ENCODE measurements around the gene BRPF1.
A peak's percentile ranks its signal among the peaks of the same experiment; 100 is the strongest.
"Not testable (repeated sequence)": the region's sequence is repeated elsewhere in the genome, so short reads cannot be mapped to it uniquely, and the experiment has no call there.

Gene BRPF1

DNA sequence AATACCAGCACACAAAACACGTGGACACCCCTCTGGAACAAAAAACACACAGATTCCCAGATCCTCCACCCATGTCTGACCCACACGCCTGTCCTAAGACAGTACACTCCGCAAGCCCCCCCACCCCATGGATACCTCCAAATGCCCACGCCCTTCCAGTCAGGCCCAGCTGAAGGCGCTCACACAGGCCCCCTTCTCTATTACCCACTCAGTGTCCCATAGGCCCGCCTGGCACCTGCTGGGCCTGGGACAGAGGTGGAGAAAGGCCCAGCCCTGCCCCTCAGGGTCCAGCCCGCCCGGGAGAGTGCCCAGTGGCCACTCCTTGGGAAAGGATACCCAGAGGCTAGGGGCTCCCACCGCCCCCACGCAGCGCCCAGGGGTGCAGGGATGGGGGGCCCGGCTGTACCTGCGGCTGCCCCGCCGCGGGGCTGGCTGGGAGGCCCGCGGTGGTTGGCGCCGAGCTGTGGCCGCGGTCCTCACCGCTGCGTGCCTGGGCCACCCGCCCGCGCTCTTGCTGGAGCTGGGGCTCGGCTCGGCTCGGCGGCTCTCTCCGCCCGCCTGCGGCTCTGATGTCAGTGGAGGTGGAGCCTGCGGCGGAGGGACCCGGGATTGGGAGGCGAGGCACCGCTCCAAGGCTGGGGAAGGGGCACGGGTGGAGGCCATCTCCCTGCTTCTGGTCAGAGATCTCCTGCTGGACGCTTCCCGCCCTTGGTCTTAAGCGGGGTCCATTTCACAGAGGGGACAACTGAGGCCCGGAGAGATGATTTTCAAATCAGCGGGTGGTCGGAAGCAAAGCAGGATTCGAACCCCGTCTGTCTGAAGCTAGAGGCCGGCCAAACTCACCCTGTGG is 38.1 kb downstream of the BRPF1 start, which contains the start of gene CAMK1:
CAMK1 (minus strand) TSS at position 522 of the 850 bp plus-strand sequence. CDS start 2,198 bp downstream, outside the sequence.
- Histone ChIP-seq H3K9ac (ENCODE audit: low read depth, low read length) (no peak within 1 kb of the TSS; the same call in 1 of the 2 replicates), H3K27me3 (ENCODE audit: control insufficient read depth, insufficient read depth, low read length) (peaks cover 21% of the 10 kb centered on the region), H3K9me3 (ENCODE audit: control insufficient read depth, insufficient read depth, low read length) (no peaks in the 10 kb centered on the region), H3K27ac (ENCODE audit: low read depth, low read length) (peak within 1 kb of the TSS; percentile 11), H3K4me3 (ENCODE audit: low read depth, low read length) (peak within 1 kb of the TSS; percentile 58), H3K36me3 (ENCODE audit: control insufficient read depth, insufficient read depth, low read length) (no peaks in the 10 kb centered on the region), H3K4me1 (ENCODE audit: control insufficient read depth, insufficient read depth, low read length) (peaks cover 9% of the 10 kb centered on the region)

DNA sequence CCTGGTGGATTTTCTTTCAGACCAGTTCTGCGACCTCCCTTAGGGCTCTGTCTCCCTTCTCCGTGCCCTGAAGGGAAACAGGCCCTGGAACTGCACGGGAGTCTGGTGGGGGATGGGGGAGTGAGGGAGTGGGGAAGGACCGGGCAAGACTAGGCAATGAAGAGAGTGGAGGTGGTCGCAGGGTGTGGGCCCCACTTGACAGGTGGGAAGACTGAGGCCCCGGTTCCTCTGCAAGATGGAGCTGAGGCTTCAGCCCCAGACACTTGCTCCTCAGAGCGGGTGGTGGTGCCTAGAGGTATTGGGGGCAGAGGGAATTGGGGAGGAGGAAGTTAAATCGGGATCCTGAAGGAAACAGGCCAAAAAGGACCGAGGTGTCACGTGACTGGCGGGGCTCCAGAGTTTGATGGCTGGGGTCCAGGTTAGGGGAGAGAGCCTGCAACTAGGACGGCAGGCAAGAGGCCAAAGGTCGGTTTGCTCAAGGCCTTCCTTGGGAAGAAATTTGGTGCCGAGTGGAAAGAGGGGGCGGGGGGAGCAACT is 38.8 kb downstream of the BRPF1 start:
- Histone ChIP-seq H3K27me3 (ENCODE audit: control insufficient read depth, insufficient read depth, low read length) (peaks cover 21% of the 10 kb centered on the region), H3K36me3 (ENCODE audit: control insufficient read depth, insufficient read depth, low read length) (no peaks in the 10 kb centered on the region), H3K4me1 (ENCODE audit: control insufficient read depth, insufficient read depth, low read length) (peaks cover 9% of the 10 kb centered on the region), H3K9me3 (ENCODE audit: control insufficient read depth, insufficient read depth, low read length) (no peaks in the 10 kb centered on the region), H3K27ac (ENCODE audit: low read depth, low read length) (no peak overlapping the region), H3K9ac (ENCODE audit: low read depth, low read length) (no peak overlapping the region), H3K4me3 (ENCODE audit: low read depth, low read length) (peak overlapping the region; percentile 58)

- not testable (repeated sequence) for H3K27ac ChIP-seq (ENCODE audit: low read depth, low read length); H3K36me3 ChIP-seq (ENCODE audit: control insufficient read depth, insufficient read depth, low read length); H3K9me3 ChIP-seq (ENCODE audit: control insufficient read depth, insufficient read depth, low read length); H3K9ac ChIP-seq (ENCODE audit: low read depth, low read length); H3K4me3 ChIP-seq (ENCODE audit: low read depth, low read length); H3K4me1 ChIP-seq (ENCODE audit: control insufficient read depth, insufficient read depth, low read length)
- peaks cover 21% of the 10 kb centered on the region for H3K27me3 ChIP-seq (ENCODE audit: control insufficient read depth, insufficient read depth, low read length)
Observed at GRCh38 chr3:9771007-9771406, 39.5 kb downstream of the BRPF1 start.

- Histone ChIP-seq H3K9me3 (ENCODE audit: control insufficient read depth, insufficient read depth, low read length) (no peaks in the 10 kb centered on the region), H3K36me3 (ENCODE audit: control insufficient read depth, insufficient read depth, low read length) (peaks cover 17% of the 10 kb centered on the region; the same call in 1 of the 2 replicates), H3K27ac (ENCODE audit: low read depth, low read length) (no peak overlapping the region), H3K4me3 (ENCODE audit: low read depth, low read length) (no peak overlapping the region), H3K4me1 (ENCODE audit: control insufficient read depth, insufficient read depth, low read length) (no peaks in the 10 kb centered on the region; the same call in 1 of the 2 replicates), H3K27me3 (ENCODE audit: control insufficient read depth, insufficient read depth, low read length) (peaks cover 6% of the 10 kb centered on the region), H3K9ac (ENCODE audit: low read depth, low read length) (no peak overlapping the region)
Observed at GRCh38 chr3:9776896-9777693, 45.6 kb downstream of the BRPF1 start.

GRCh38 chr3:9777694-9778021 is 46.1 kb downstream of the BRPF1 start:
- H3K4me3 ChIP-seq (ENCODE audit: low read depth, low read length): no peak overlapping the region
- no peaks in the 10 kb centered on the region; the same call in 1 of the 2 replicates for H3K4me1 ChIP-seq (ENCODE audit: control insufficient read depth, insufficient read depth, low read length)
- no peak overlapping the region for H3K9ac ChIP-seq (ENCODE audit: low read depth, low read length)
- H3K27ac ChIP-seq (ENCODE audit: low read depth, low read length): peak overlapping the region; percentile 50
- no peaks in the 10 kb centered on the region for H3K9me3 ChIP-seq (ENCODE audit: control insufficient read depth, insufficient read depth, low read length)
- peaks cover 23% of the 10 kb centered on the region for H3K36me3 ChIP-seq (ENCODE audit: control insufficient read depth, insufficient read depth, low read length)
- H3K27me3 ChIP-seq (ENCODE audit: control insufficient read depth, insufficient read depth, low read length): 0 out of 2 replicates have a peak, but pooled peaks cover under 1% of the 10 kb centered on the region

DNA sequence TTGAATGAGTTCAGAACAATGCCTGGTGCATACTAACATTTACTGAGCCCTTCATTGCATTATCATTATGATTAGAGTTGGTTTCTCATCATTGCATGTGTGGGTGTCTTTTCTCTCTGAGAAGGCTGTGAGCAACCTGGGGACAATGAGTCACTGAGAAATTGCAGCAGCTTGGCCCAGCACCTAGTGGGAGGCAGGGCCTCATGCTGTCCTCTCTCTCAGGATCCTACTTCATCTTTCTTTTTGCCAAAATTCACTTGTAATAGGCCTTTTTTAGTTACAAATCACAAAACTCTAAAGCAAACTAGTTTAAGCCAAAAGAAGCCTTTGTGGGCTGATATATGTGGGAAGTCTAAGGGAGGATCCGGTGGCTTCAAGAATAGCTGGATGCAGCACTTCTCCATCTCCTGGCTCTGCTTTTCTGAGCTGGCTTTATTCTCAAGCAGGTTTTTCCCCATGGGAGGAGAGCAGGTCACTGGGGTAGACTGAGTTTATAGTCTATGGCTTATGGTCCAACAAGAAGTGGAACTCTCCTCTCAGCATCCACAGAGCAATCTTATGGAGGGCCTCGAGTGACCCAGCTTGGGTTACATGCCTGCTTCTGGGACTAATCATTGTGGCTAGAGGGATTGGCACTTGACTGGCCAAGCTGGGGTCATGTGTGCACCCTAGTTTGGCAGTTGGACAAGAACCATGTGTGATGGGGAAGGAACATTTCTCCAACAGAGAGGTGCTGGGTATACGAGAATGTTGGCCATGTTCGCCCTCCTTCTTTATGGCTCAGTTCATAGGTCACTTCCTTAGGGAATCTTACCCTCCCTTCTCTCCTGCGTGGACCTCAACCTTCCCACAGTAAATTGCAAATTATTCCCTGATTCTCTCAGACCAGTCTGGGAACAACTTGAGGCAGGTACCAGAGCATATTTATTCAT is 46.9 kb downstream of the BRPF1 start:
- Histone ChIP-seq H3K4me1 (ENCODE audit: control insufficient read depth, insufficient read depth, low read length) (no peaks in the 10 kb centered on the region; the same call in 1 of the 2 replicates), H3K27me3 (ENCODE audit: control insufficient read depth, insufficient read depth, low read length) (no peaks in the 10 kb centered on the region), H3K27ac (ENCODE audit: low read depth, low read length) (peak overlapping the region; percentile 50), H3K9me3 (ENCODE audit: control insufficient read depth, insufficient read depth, low read length) (no peaks in the 10 kb centered on the region), H3K4me3 (ENCODE audit: low read depth, low read length) (no peak overlapping the region), H3K9ac (ENCODE audit: low read depth, low read length) (no peak overlapping the region), H3K36me3 (ENCODE audit: control insufficient read depth, insufficient read depth, low read length) (peaks cover 30% of the 10 kb centered on the region)

GRCh38 chr3:9779075-9779593 is 47.6 kb downstream of the BRPF1 start:
- Histone ChIP-seq H3K9ac (ENCODE audit: low read depth, low read length) (no peak overlapping the region), H3K36me3 (ENCODE audit: control insufficient read depth, insufficient read depth, low read length) (peaks cover 36% of the 10 kb centered on the region), H3K4me1 (ENCODE audit: control insufficient read depth, insufficient read depth, low read length) (no peaks in the 10 kb centered on the region; the same call in 1 of the 2 replicates), H3K9me3 (ENCODE audit: control insufficient read depth, insufficient read depth, low read length) (no peaks in the 10 kb centered on the region), H3K27me3 (ENCODE audit: control insufficient read depth, insufficient read depth, low read length) (no peaks in the 10 kb centered on the region), H3K4me3 (ENCODE audit: low read depth, low read length) (no peak overlapping the region), H3K27ac (ENCODE audit: low read depth, low read length) (no peak overlapping the region)

GRCh38 chr3:9779721-9780457 is 48.4 kb downstream of the BRPF1 start:
- Histone ChIP-seq H3K4me1 (ENCODE audit: control insufficient read depth, insufficient read depth, low read length) (no peaks in the 10 kb centered on the region; the same call in 1 of the 2 replicates), H3K36me3 (ENCODE audit: control insufficient read depth, insufficient read depth, low read length) (peaks cover 44% of the 10 kb centered on the region), H3K9me3 (ENCODE audit: control insufficient read depth, insufficient read depth, low read length) (no peaks in the 10 kb centered on the region), H3K27me3 (ENCODE audit: control insufficient read depth, insufficient read depth, low read length) (no peaks in the 10 kb centered on the region), H3K27ac (ENCODE audit: low read depth, low read length) (no peak overlapping the region), H3K9ac (ENCODE audit: low read depth, low read length) (no peak overlapping the region), H3K4me3 (ENCODE audit: low read depth, low read length) (no peak overlapping the region)

DNA sequence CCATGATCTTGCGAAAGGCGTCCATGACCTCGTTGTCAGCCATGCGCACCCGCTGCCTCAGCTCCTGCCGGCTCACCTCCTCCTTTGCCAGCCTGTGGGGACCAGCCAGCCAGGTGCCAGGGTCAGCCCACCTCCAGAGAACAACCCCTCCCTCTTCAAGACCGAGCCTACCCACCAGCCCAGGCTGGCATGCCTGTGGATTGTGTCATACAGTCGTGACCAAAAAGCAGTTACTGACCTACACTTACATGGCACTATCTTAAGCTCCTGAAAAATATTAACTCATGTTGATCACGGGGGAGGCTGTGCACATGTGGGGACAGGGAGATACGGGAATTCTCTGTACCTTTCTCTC is 48.9 kb downstream of the BRPF1 start:
- no peaks in the 10 kb centered on the region for H3K9me3 ChIP-seq (ENCODE audit: control insufficient read depth, insufficient read depth, low read length)
- H3K27me3 ChIP-seq (ENCODE audit: control insufficient read depth, insufficient read depth, low read length): no peaks in the 10 kb centered on the region
- H3K4me1 ChIP-seq (ENCODE audit: control insufficient read depth, insufficient read depth, low read length): no peaks in the 10 kb centered on the region; the same call in 1 of the 2 replicates
- peaks cover 49% of the 10 kb centered on the region for H3K36me3 ChIP-seq (ENCODE audit: control insufficient read depth, insufficient read depth, low read length)
- H3K9ac ChIP-seq (ENCODE audit: low read depth, low read length): no peak overlapping the region
- no peak overlapping the region for H3K4me3 ChIP-seq (ENCODE audit: low read depth, low read length)
- no peak overlapping the region for H3K27ac ChIP-seq (ENCODE audit: low read depth, low read length)

All from HUES48 (cell line).